Choroid plexus epithelial cell (primary cell): ENCODE measurements around the gene ACADVL.

ENCODE experiments used
- DNase-seq: peaks from one replicate; pipeline ENCODE4 v3.0.0-alpha.2; 2010; ENCODE audit warnings: low read depth
- H3K4me3 ChIP-seq: 2 replicates; pipeline ENCODE4 v1.5.1; 2011; ENCODE audit warnings: low read depth, mild to moderate bottlenecking, control low read depth, low read length, moderate library complexity
- TF ChIP-seq, protein P1 (sequence below): conservative IDR thresholded peaks from 2 replicates; pipeline ENCODE4 v1.5.1; 2011; ENCODE audit warnings: low read depth, mild to moderate bottlenecking, control low read depth, inconsistent platforms, low read length, moderate library complexity

ACADVL gene

DNA sequence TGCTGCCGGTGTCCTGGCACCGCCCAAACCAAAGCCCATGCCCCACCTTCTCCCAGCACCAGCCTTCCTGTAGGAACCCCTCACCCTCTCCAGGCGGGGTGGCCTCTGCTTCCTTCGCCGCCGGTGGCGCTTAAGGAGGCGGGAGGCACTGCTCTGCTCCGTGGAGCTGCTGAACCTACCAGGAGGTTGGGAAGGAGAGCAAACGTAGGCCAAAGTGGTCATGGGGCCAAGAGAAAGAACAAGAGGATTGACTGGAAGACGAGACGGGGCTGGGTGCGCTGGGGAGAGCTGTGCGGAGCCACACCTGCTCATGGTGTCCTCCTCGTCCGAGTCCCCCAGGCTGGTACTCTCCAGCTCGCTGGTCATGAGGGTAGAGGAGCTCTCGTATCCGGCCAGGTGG lies 9.8 kb downstream of the ACADVL start:
- no peak overlapping the region for H3K4me3 ChIP-seq
- DNase-seq = no peak
- TF ChIP-seq, protein P1, sequence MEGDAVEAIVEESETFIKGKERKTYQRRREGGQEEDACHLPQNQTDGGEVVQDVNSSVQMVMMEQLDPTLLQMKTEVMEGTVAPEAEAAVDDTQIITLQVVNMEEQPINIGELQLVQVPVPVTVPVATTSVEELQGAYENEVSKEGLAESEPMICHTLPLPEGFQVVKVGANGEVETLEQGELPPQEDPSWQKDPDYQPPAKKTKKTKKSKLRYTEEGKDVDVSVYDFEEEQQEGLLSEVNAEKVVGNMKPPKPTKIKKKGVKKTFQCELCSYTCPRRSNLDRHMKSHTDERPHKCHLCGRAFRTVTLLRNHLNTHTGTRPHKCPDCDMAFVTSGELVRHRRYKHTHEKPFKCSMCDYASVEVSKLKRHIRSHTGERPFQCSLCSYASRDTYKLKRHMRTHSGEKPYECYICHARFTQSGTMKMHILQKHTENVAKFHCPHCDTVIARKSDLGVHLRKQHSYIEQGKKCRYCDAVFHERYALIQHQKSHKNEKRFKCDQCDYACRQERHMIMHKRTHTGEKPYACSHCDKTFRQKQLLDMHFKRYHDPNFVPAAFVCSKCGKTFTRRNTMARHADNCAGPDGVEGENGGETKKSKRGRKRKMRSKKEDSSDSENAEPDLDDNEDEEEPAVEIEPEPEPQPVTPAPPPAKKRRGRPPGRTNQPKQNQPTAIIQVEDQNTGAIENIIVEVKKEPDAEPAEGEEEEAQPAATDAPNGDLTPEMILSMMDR = no peak

DNA sequence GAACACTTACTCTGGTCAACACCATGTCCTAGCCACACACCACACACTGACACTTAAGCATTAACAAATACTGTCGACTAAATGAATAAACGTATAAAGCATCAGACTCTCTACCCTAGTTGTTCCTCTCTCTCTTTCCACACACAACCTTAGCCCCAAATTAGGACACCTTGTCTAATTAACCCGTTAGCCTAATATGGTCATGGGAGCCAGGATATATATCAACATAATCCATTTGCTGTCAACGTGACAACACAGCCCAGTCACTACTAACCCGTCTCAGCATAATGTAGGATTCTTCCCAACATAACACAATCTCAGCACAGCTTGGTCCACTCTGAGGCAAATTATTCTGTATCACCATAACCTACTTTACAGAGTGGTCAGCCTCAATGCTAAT lies 12.4 kb downstream of the ACADVL start:
- DNase-seq = no peak
- TF ChIP-seq, protein P1 = no peak
- no peak overlapping the region for H3K4me3 ChIP-seq

DNA sequence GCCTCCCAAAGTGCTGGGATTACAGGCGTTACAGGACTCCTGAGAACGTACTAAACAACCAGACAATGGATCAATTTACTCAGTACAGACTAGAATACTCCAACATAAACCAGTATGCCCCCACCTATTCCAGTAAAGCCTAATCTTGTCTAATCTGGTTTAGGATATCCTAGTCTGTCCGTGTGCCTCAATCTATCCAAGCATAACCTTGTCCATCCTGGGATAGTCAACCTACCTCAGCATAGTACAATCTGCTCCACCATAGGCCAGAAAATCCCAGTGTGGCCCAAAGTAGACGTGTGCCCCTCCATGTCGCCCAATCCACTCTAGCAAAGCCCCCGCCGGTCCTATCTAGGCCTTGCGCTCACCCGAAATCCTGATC lies 14.0 kb downstream of the ACADVL start:
- peak overlapping the region; percentile 78 for H3K4me3 ChIP-seq
- peak; percentile 40 for DNase-seq

DNA sequence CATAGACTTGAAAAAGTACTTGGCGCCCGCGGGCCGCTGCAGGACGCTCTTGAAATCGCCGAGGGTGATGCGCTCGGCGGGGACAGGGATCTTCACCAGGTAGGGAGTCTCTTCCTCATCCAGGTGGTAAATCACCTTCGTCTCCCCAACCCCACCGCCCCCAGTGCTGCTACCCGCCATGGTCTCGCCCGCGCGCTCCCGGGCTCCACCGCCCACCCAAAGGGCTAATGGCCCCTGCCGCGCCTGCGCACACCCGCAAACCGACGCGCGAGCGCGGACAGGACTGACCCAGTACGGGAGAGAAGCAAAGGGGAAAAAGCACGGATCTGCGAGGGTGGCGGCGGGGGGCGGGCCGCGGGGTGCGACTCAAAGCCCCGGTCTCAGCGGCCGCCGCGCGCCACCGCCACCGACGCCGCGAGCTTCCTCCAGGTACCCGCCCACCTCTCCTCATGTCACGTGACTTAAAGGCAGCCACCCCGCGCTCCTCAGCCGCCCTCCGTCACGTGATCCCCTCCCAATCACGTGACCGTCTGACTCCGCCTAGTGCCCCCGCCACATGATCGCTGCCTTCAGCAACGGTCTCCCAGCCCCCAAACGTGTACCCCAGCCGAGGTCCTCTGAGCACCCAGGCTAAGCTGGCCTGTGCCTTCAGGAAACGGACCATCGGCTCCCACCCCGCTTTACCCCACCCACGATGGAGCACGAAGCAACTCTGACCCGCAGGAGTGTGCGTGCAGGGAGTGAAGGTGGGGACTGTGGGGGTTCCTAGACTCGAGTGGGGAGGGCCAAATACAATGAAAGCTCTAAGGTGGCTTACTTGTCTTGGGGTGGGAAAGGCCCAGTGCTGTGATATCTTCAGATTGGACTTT lies 14.6 kb downstream of the ACADVL start, which contains the start of gene DVL2:
TSS of gene DVL2 (minus strand) at position 435 of the 869 bp plus-strand sequence. CDS start at position 180, 255 bp downstream.
- DNase-seq = peak; percentile 97
- TF ChIP-seq, protein P1 = no peak
- H3K4me3 ChIP-seq = peak within 1 kb of the TSS; percentile 78

More for the DNA sequence above, 14.0 kb downstream of the ACADVL start:
- TF ChIP-seq, protein P1 = no peak

DNA sequence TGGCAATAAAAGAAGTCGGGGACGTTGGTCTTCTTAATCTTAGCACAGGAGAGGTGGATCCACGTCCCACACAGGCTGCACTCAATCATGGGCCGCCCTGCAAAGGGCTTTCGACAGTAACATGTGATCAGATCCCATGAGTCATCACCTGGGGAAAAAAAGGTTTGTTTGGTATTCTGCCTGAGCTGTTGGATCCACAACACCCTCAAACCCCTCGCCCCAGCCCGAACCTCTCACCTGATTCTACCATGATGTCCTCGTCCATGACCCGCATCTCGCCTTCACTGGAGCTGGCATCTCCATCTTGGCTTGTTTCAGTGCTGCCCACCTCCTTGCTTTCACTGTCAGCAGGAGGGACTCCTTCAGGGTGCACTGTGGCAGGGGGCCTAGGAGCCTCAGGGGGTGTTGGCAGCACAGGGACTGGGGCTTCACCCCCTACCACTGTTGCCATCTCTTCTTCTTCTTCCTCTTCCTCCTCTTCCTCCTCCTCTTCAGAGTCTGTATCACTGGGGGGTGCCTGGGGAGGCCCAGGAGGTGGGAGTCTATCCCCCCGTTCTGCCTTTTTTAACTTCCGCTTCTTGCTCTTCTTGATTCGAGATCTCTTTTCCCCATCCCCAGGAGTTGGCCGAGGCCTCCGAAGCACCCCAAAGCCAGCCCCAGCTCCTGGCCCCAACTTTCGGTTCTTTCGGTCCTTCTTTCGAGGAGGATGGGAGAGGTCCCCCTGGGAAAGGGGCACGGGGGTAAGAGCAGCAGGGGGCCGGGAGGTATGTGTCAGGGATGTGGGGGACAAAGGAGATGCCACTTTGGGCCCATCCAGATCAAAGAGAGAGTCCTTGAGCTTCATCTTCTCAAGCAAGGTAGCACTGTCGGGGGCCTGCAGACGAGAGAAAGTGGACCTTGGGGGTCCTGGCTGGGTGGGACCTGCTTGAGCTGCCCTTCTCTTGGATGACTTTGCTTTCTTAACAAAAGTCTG lies 16.2 kb downstream of the ACADVL start:
- no peak overlapping the region for H3K4me3 ChIP-seq
- DNase-seq = peak; percentile 62
- TF ChIP-seq, protein P1 = no peak

DNA sequence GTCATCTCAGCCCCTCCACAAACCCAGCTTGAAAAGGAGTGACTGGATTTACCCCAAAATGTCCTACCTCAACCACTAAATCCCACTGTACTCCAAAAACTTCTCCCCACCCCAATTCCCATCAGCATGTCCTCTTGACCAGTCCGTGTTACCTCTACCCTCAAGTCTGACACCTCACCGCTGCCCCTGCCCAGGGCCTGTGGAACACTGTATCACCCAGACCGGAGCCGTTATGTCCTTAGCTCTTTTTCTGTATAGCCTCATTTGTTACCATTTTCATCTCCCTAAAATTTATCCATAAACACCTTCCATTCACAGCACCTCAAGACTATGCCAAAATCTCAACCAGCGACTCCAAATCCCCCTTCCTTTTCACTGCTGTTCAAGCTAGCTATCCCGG lies 17.1 kb downstream of the ACADVL start:
- H3K4me3 ChIP-seq = peak overlapping the region; percentile 89
- DNase-seq = no peak
- TF ChIP-seq, protein P1 = no peak
